Natural killer cell (primary cell): ENCODE data around the gene NOSIP. TPM values are rescaled to one million over a fixed set of nuclear protein-coding genes. Genes with fewer than 3 reads are reported as not detected.

Experiments used
- ATAC-seq, 3 donors: fragments of 150-1000 bp in 2 of 3; fragments of 200-7000 bp in 1 of 3; cut with Tn5 transposase; 1 replicate in 1 of 3; 2 replicates in 2 of 3; pipeline ENCODE4 v1.10.0; 2021; ENCODE audit warnings: mild to moderate bottlenecking in 2 of 3, moderate library complexity in 2 of 3
- DNase-seq, 2 donors: peaks; one replicate each; pipeline versions ENCODE4 v3.0.0 to v3.0.0-alpha.2; 2013 to 2021; ENCODE audit warnings: mixed read lengths in 1 of 2
- H3K27ac ChIP-seq: one replicate; pipeline ENCODE4 v1.5.1; 2013; ENCODE audit warnings: mild to moderate bottlenecking, low read length
- H3K27me3 ChIP-seq: one replicate; pipeline ENCODE4 v1.6.1; 2013; ENCODE audit warnings: low read length; ENCODE audit not compliant: control insufficient read depth, insufficient read depth
- H3K36me3 ChIP-seq: one replicate; pipeline ENCODE4 v1.6.1; 2013; ENCODE audit warnings: low read length; ENCODE audit not compliant: control insufficient read depth, insufficient read depth
- H3K4me1 ChIP-seq: one replicate; pipeline ENCODE4 v1.6.1; 2013; ENCODE audit warnings: low read length; ENCODE audit not compliant: control insufficient read depth, insufficient read depth
- H3K4me3 ChIP-seq: one replicate; pipeline ENCODE4 v1.5.1; 2013; ENCODE audit warnings: low read length
- H3K9me3 ChIP-seq: one replicate; pipeline ENCODE4 v1.6.1; 2013; ENCODE audit warnings: low read length; ENCODE audit not compliant: control insufficient read depth, insufficient read depth
- H3K27ac Mint-ChIP-seq, 2 donors: one replicate each; pipeline ENCODE4 v1.8.0; 2022; ENCODE audit warnings: mild to moderate bottlenecking in 2 of 2, mixed read lengths in 2 of 2, moderate library complexity in 1 of 2
- H3K27me3 Mint-ChIP-seq, 2 donors: one replicate each; pipeline ENCODE4 v1.8.0; 2022; ENCODE audit warnings: low read depth in 2 of 2, mixed read lengths in 2 of 2
- H3K36me3 Mint-ChIP-seq: one replicate; pipeline ENCODE4 v1.8.0; 2022; ENCODE audit warnings: mixed read lengths
- H3K4me1 Mint-ChIP-seq, 2 donors: one replicate each; pipeline ENCODE4 v1.8.0; 2022; ENCODE audit warnings: mixed read lengths in 2 of 2
- H3K4me3 Mint-ChIP-seq: one replicate; pipeline ENCODE4 v1.8.0; 2022; ENCODE audit warnings: mild to moderate bottlenecking, moderate library complexity, mixed read lengths
- H3K9me3 Mint-ChIP-seq, 2 donors: one replicate each; pipeline ENCODE4 v1.8.0; 2022; ENCODE audit warnings: mixed read lengths in 2 of 2
- WGBS: methylation state at CpG from one replicate; pipeline ENCODE4 v1.1.7; 2013; ENCODE audit warnings: missing lambda C conversion rate; ENCODE audit not compliant: insufficient coverage; 5-methylcytosine and 5-hydroxymethylcytosine counted together
- intact Hi-C: fragments of 100-400 bp; cut with micrococcal nuclease; formaldehyde crosslinking; loops from one replicate; pipeline ENCODE4 v1.14.2; 2022
- total RNA-seq, 4 donors: library from RNA; stranded (reverse); fragments of 120-200 nt in 1 of 4; gene quantifications; one replicate each; pipeline versions ENCODE4 v1.2.3 to v1.2.4, GENCODE V29; 2013 to 2022
- TF ChIP-seq, protein P1 (sequence below): fragments of 200-600 bp; IDR thresholded peaks from one replicate; pipeline ENCODE4 v1.8.0; 2022; ENCODE audit warnings: antibody characterized with exemption

Gene NOSIP
- total RNA-seq, 3 donors from 2014 or later (not counting 1 experiment from before 2014, with no cell fraction given): 46.7 to 63.6 (median 59.8) TPM

GRCh38 chr19:49589502-49589905 lies 9.1 kb upstream of the NOSIP start:
- H3K27ac ChIP-seq: peak overlapping the region; percentile 3
- no peak overlapping the region for H3K4me3 ChIP-seq
- Mint-ChIP-seq H3K27ac (peak overlapping the region; percentile 89 to 90), H3K9me3 (no peaks in the 10 kb centered on the region), H3K4me1 (peaks cover 31 to 37% of the 10 kb centered on the region in 2 donors), H3K4me3 (peak overlapping the region; percentile 90), H3K36me3 (no peaks in the 10 kb centered on the region), H3K27me3 (no peaks in the 10 kb centered on the region)
- peak in 1 of 2 donors; percentile 62 for DNase-seq
- no peaks in the 10 kb centered on the region for H3K27me3 ChIP-seq
- intact Hi-C loops: no loop called here
- no peak for ATAC-seq
- H3K36me3 ChIP-seq: peaks cover 9% of the 10 kb centered on the region
- no peaks in the 10 kb centered on the region for H3K9me3 ChIP-seq
- TF ChIP-seq, protein P1, sequence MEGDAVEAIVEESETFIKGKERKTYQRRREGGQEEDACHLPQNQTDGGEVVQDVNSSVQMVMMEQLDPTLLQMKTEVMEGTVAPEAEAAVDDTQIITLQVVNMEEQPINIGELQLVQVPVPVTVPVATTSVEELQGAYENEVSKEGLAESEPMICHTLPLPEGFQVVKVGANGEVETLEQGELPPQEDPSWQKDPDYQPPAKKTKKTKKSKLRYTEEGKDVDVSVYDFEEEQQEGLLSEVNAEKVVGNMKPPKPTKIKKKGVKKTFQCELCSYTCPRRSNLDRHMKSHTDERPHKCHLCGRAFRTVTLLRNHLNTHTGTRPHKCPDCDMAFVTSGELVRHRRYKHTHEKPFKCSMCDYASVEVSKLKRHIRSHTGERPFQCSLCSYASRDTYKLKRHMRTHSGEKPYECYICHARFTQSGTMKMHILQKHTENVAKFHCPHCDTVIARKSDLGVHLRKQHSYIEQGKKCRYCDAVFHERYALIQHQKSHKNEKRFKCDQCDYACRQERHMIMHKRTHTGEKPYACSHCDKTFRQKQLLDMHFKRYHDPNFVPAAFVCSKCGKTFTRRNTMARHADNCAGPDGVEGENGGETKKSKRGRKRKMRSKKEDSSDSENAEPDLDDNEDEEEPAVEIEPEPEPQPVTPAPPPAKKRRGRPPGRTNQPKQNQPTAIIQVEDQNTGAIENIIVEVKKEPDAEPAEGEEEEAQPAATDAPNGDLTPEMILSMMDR: no peak
- H3K4me1 ChIP-seq: peaks cover 29% of the 10 kb centered on the region
- WGBS: 59% methylated on average over 5 of the region's 5 CpGs

- no peak overlapping the region for H3K4me3 Mint-ChIP-seq
- Histone ChIP-seq H3K9me3 (no peaks in the 10 kb centered on the region), H3K36me3 (no peaks in the 10 kb centered on the region), H3K27me3 (no peaks in the 10 kb centered on the region), H3K4me3 (no peak overlapping the region), H3K27ac (no peak overlapping the region), H3K4me1 (peaks cover 25% of the 10 kb centered on the region)
- 84% methylated on average over 18 of the region's 18 CpGs for WGBS
- H3K9me3 Mint-ChIP-seq: no peaks in the 10 kb centered on the region
- intact Hi-C loops: no loop called here
- peaks cover 22 to 27% of the 10 kb centered on the region in 2 donors for H3K4me1 Mint-ChIP-seq
- peak in 1 of 2 donors; percentile 70 for DNase-seq
- no peak for ATAC-seq
- peak overlapping the region; percentile 26 to 72 for H3K27ac Mint-ChIP-seq
- TF ChIP-seq, protein P1: no peak
- no peaks in the 10 kb centered on the region for H3K36me3 Mint-ChIP-seq
- no peaks in the 10 kb centered on the region for H3K27me3 Mint-ChIP-seq
Observed at GRCh38 chr19:49588365-49589122, 8.2 kb upstream of the NOSIP start.

DNA sequence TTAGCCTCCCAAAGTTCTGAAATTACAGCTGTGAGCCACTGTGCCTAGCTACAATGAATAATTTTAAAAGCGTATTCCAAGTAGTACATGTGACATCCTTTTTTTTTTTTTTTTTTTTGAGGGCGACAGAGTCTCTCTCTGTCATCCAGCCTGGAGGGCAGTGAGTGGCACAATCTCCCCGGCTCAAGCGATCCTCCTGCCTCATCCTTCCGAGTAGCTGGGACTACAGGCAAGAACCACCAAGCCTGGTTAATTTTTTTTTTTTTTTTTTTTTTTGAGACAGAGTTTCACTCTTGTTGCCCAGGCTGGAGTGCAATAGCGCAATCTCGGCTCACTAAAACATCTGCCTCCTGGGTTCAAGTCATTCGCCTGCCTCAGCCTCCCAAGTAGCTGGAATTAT lies 6.9 kb upstream of the NOSIP start:
- no peak overlapping the region for H3K27ac Mint-ChIP-seq
- peaks cover 12% of the 10 kb centered on the region for H3K4me1 ChIP-seq
- no peaks in the 10 kb centered on the region for H3K9me3 Mint-ChIP-seq
- peaks cover 9 to 14% of the 10 kb centered on the region in 2 donors for H3K4me1 Mint-ChIP-seq
- no peaks in the 10 kb centered on the region for H3K36me3 Mint-ChIP-seq
- 85% methylated on average over 8 of the region's 8 CpGs for WGBS
- TF ChIP-seq, protein P1: no peak
- H3K36me3 ChIP-seq: no peaks in the 10 kb centered on the region
- no peaks in the 10 kb centered on the region for H3K27me3 Mint-ChIP-seq
- H3K27me3 ChIP-seq: no peaks in the 10 kb centered on the region
- H3K9me3 ChIP-seq: no peaks in the 10 kb centered on the region
- H3K27ac ChIP-seq: no peak overlapping the region
- DNase-seq: no peak
- H3K4me3 Mint-ChIP-seq: no peak overlapping the region
- intact Hi-C loops: no loop called here
- no peak for ATAC-seq
- no peak overlapping the region for H3K4me3 ChIP-seq
